ENCODE measurements around the gene WRAP53.

DNA sequence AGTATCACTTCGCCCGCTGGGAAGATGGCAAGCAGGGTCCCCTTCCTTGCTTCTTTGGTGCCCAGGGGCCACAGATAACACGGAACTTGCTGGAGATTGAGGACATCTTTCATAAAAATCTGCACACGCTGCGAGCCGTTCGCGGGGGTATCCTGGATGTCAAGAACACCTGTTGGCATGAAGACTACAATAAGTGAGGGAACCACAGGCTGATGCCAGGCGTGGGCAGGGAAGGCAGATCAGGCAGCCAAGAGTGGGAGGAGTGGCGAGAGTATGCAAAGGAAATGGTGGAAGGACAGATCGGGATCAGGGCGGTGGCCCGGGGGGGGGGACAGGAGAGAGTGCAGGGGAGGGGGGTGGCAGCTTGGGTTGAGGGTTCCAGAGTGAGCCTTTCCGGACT lies 51.5 kb downstream of the WRAP53 start:
- TF ChIP-seq, protein P1, sequence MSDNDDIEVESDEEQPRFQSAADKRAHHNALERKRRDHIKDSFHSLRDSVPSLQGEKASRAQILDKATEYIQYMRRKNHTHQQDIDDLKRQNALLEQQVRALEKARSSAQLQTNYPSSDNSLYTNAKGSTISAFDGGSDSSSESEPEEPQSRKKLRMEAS (IDR thresholded peaks at IDR 0.05): no peak
- TF ChIP-seq EP300 (IDR thresholded peaks at IDR 0.05; ENCODE audit: borderline replicate concordance): no peak
- TF ChIP-seq TAF1 (IDR thresholded peaks at IDR 0.05; ENCODE audit: low read depth): no peak
- TF ChIP-seq, protein P2, sequence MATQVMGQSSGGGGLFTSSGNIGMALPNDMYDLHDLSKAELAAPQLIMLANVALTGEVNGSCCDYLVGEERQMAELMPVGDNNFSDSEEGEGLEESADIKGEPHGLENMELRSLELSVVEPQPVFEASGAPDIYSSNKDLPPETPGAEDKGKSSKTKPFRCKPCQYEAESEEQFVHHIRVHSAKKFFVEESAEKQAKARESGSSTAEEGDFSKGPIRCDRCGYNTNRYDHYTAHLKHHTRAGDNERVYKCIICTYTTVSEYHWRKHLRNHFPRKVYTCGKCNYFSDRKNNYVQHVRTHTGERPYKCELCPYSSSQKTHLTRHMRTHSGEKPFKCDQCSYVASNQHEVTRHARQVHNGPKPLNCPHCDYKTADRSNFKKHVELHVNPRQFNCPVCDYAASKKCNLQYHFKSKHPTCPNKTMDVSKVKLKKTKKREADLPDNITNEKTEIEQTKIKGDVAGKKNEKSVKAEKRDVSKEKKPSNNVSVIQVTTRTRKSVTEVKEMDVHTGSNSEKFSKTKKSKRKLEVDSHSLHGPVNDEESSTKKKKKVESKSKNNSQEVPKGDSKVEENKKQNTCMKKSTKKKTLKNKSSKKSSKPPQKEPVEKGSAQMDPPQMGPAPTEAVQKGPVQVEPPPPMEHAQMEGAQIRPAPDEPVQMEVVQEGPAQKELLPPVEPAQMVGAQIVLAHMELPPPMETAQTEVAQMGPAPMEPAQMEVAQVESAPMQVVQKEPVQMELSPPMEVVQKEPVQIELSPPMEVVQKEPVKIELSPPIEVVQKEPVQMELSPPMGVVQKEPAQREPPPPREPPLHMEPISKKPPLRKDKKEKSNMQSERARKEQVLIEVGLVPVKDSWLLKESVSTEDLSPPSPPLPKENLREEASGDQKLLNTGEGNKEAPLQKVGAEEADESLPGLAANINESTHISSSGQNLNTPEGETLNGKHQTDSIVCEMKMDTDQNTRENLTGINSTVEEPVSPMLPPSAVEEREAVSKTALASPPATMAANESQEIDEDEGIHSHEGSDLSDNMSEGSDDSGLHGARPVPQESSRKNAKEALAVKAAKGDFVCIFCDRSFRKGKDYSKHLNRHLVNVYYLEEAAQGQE (IDR thresholded peaks at IDR 0.05; ENCODE audit: low read depth): no peak

Measured in Ishikawa (cell line).